Activated CD4-positive, CD25-positive, alpha-beta regulatory T cell (primary cell): ENCODE data around the gene CDK5R1.
A peak's percentile ranks its signal among the peaks of the same experiment; 100 is the strongest.
"Not testable (repeated sequence)": the region's sequence is repeated elsewhere in the genome, so short reads cannot be mapped to it uniquely, and the experiment has no call there.

Experiments
- DNase-seq, 4 experiments: peaks; one replicate each; lab custom pipeline; 2025; lab: John Stamatoyannopoulos, UW

Gene CDK5R1

GRCh38 chr17:32486701-32487472 is at the start of gene CDK5R1:
TSS of gene CDK5R1 (plus strand) at chr17:32486993. CDS start at chr17:32487621, 628 bp downstream.
- DNase-seq: peak in 2 of 4 experiments; percentile 61 to 70

GRCh38 chr17:32440722-32441121 is 46.1 kb upstream of the CDK5R1 start:
- DNase-seq: no peak

GRCh38 chr17:32441886-32442285 is 44.9 kb upstream of the CDK5R1 start:
- no peak for DNase-seq

GRCh38 chr17:32443827-32444300 is 42.9 kb upstream of the CDK5R1 start:
- DNase-seq: no peak

GRCh38 chr17:32444301-32445073 is 42.3 kb upstream of the CDK5R1 start, which contains the start of gene PSMD11:
TSS of gene PSMD11 (plus strand) at chr17:32444510. CDS start at chr17:32444524, 14 bp downstream.
- DNase-seq: peak; percentile 98 to 99 (median 99)

- DNase-seq: peak in 1 of 4 experiments; percentile 22
Measured at GRCh38 chr17:32445074-32445415, 41.7 kb upstream of the CDK5R1 start.

GRCh38 chr17:32445497-32445896 is 41.3 kb upstream of the CDK5R1 start:
- no peak for DNase-seq

GRCh38 chr17:32445971-32446370 is 40.8 kb upstream of the CDK5R1 start:
- no peak for DNase-seq

GRCh38 chr17:32446949-32447348 is 39.8 kb upstream of the CDK5R1 start:
- DNase-seq: no peak

GRCh38 chr17:32449963-32450362 is 36.8 kb upstream of the CDK5R1 start:
- DNase-seq: no peak

- not testable (repeated sequence) for DNase-seq
Measured at GRCh38 chr17:32450379-32450778, 36.4 kb upstream of the CDK5R1 start.

- DNase-seq: no peak
Measured at GRCh38 chr17:32451879-32452278, 34.9 kb upstream of the CDK5R1 start.

- DNase-seq: no peak
Measured at GRCh38 chr17:32452281-32452680, 34.5 kb upstream of the CDK5R1 start.

GRCh38 chr17:32453370-32453769 is 33.4 kb upstream of the CDK5R1 start:
- DNase-seq: no peak

GRCh38 chr17:32458371-32458770 is 28.4 kb upstream of the CDK5R1 start:
- no peak for DNase-seq

- no peak for DNase-seq
Measured at GRCh38 chr17:32460054-32460453, 26.7 kb upstream of the CDK5R1 start.

GRCh38 chr17:32461498-32461852 is 25.3 kb upstream of the CDK5R1 start:
- DNase-seq: no peak

- peak; percentile 27 to 53 (median 38) for DNase-seq
Measured at GRCh38 chr17:32461853-32462617, 24.8 kb upstream of the CDK5R1 start.

GRCh38 chr17:32463304-32463703 is 23.5 kb upstream of the CDK5R1 start:
- DNase-seq: no peak

- no peak for DNase-seq
Measured at GRCh38 chr17:32464374-32464773, 22.4 kb upstream of the CDK5R1 start.

GRCh38 chr17:32467949-32468348 is 18.8 kb upstream of the CDK5R1 start:
- no peak for DNase-seq

- no peak for DNase-seq
Measured at GRCh38 chr17:32470405-32471167, 16.2 kb upstream of the CDK5R1 start.
